ENCODE measurements around the gene PSMB7. TPM values are rescaled to one million over a fixed set of nuclear protein-coding genes. Genes with fewer than 3 reads are reported as not detected.

Gene PSMB7
- total RNA-seq, 1 donor from 2014 or later, result 181 TPM

- DNase-seq (ENCODE audit: low spot score in 2 of 2) (no peak), FAIRE-seq (no peak)
Observed at GRCh38 chr9:124386201-124386600, 29.0 kb downstream of the PSMB7 start.

GRCh38 chr9:124385623-124386022 lies 29.6 kb downstream of the PSMB7 start:
- no peak for FAIRE-seq
- no peak for DNase-seq (ENCODE audit: low spot score in 2 of 2)

GRCh38 chr9:124384846-124385245 lies 30.4 kb downstream of the PSMB7 start:
- FAIRE-seq (no peak), DNase-seq (ENCODE audit: low spot score in 2 of 2) (no peak)

DNA sequence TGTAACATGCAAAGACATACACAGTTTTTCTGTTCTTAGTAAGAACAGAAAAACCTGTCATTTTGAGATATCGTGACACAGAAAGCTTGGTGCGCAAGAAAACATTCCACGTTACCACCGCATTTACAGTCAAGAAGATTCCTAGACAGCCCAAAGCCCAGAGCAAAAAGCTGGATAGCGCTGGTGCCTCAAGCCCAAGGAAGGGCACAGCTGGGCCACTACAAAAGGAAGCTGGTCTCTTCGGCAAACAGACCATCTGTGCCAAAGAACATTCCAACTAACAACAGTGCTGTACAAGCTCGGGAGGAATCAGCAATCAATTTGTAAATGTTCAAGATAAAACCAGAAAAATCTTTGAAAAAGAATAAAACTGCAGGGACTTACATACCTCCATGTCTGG lies 31.0 kb downstream of the PSMB7 start:
- no peak for DNase-seq (ENCODE audit: low spot score in 2 of 2)
- no peak for FAIRE-seq

- DNase-seq (ENCODE audit: low spot score in 2 of 2) (no peak), FAIRE-seq (no peak)
Observed at GRCh38 chr9:124381170-124381945, 33.9 kb downstream of the PSMB7 start.

DNA sequence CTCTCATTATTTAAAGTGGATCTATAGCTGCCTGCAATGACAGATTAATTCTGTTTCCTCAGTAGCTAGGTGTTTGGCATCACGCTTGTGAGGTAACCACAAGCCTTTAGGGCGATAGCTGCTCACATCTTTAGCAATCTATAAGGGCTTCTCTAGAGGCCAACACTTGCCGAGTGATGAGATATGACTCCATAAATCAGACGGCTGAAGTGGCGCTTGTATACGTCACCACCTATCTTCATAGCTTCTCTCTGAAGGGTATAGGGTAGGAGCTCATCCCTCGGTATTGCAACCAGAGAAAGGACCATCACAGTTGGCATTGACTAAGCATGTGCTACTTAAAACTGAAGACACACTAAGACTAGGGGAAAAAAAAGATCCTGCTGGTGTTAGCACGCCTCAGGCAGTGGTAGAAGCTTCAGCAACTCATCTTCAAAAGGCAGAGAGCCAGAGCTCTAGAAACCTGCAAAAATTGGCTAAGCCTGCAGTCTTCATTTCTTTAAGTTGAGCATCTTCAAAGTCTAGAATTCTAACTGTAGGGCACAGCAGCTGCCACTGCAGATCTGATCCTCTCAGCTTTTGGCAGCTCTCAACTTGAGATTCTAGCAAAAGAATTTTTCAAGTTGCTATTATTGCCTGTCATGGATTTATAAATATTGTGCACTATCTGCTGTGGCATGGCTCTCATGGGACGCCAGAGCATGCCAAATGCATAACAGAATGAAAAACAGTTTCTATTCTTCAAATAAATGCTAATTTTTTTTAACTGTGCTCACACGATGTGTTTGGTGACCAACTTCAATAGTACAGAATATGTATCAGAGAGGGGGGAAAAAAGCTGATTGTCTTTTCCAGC lies 37.5 kb downstream of the PSMB7 start:
- FAIRE-seq (no peak), DNase-seq (ENCODE audit: low spot score in 2 of 2) (no peak)

DNA sequence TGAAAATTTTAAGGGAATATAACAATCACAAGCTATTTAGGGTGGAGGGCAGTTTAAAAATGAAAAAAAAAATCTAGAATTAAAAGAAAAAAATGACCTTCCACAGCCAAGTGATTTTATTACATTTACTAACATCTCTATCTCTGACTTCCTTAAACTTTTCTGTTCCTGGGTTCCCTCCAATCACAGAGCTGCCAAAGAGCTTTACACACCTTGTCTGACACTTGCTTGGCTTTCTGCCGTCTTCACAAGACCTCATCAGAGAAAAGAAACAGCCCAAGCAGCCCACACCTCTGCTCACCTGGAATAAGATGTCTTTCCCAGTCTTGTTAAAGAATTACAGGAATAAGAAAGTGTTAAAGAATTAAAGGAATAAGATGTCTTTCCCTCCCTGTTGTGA lies 38.9 kb downstream of the PSMB7 start:
- FAIRE-seq, result no peak
- no peak for DNase-seq (ENCODE audit: low spot score in 2 of 2)

DNA sequence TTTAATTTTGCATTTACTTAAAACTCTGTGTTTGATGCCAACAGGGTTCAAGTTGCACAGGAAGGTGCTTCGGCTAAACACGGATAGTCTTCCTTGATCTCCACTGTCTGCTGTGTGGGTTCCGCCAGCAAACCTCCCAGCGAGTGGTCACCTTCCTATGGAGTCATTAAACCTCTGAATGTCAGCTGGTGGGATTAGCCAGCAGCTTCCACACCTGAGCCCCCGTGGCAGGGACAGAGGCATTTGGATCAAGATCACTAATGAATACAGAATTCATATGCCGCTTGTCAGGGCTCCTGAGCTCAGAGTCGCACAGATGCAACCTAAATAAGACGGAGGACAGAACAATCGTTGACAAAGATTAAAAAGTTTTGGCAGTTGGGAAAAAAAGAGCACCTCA lies 39.5 kb downstream of the PSMB7 start:
- DNase-seq (ENCODE audit: low spot score in 2 of 2) (no peak), FAIRE-seq (no peak)

GRCh38 chr9:124373851-124374250 lies 41.4 kb downstream of the PSMB7 start:
- FAIRE-seq (no peak), DNase-seq (ENCODE audit: low spot score in 2 of 2) (no peak)

DNA sequence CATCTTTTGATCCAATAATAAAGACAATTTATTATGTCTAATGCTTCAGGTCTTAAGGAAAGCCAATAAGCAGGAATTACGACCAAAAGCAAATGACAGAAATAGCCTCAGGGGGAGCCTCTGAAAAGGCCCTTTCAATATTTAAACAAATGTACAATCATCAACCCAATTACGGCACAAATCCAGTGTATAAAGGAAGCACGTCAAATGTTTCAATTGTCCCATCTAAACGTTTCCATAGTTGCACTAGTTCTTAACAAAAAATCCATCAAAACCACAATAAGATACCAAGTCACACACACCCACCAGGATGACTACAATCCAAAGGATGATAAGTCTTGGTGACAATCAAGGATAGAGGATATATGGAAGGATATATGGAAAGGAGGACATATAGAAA lies 41.9 kb downstream of the PSMB7 start:
- DNase-seq (ENCODE audit: low spot score in 2 of 2) (no peak), FAIRE-seq (no peak)

GRCh38 chr9:124372038-124372437 lies 43.2 kb downstream of the PSMB7 start:
- FAIRE-seq (no peak), DNase-seq (ENCODE audit: low spot score in 2 of 2) (no peak)

DNA sequence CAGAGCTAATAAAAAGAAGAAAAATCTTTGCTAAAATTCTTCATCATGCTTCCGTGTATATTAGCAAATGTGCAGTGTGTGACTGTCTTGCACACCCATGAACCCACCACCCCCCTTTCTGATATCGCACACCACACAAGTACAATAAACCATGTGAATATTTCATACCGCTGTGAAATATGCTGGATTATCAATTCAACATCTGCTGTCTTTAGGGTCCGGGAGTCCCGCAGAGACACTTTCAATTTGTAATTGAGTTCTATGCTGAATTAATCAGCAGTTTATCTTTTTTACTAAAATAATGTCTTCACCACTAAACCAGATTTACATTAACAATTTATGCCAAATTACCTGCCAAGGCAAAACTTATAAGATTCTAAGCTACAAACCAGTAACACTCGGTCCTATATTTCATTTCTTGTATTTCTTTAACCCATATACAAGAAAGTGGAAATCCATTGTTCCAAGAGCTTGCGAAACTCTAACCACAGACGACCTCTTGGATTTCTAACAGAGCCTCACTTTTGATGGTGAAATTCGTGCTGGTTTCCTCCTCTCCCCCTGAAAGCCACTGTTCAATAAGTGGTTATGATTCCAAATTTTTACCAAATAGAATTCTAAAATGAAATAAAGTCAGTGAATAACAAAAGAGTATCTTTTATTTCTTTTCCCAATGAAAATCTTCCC lies 44.2 kb downstream of the PSMB7 start:
- no peak for FAIRE-seq
- no peak for DNase-seq (ENCODE audit: low spot score in 2 of 2)

DNA sequence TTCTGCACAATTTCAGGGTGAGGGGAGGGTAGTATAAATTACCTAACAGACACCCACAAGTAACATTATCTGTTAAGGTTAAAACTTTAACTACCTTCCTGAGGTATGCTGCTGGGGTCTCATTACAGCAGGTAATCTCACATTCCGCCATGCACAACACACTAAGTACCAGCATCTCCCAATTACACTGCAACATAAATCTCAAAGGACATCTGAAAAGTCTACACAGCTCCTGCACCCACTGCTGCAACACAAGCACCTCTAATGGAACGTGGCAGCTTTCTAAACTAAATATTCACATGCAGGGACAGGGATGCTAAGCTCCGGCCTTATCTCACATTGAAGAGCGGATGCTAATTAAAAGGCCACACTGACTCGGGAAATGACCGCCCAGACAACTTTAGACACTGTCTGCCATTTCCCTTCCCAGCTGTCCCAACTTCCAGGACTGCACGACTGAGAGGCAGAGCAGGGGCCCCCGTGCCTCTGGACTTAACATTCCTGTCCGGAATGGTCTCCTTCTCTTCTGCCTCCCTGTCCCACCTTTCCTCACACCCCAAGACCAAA lies 45.9 kb downstream of the PSMB7 start:
- FAIRE-seq (no peak), DNase-seq (ENCODE audit: low spot score in 2 of 2) (no peak)

GRCh38 chr9:124368692-124369091 lies 46.5 kb downstream of the PSMB7 start:
- no peak for DNase-seq (ENCODE audit: low spot score in 2 of 2)
- no peak for FAIRE-seq

- FAIRE-seq, result no peak
- DNase-seq (ENCODE audit: low spot score in 2 of 2), result no peak
Observed at GRCh38 chr9:124366476-124367220, 48.6 kb downstream of the PSMB7 start.

DNA sequence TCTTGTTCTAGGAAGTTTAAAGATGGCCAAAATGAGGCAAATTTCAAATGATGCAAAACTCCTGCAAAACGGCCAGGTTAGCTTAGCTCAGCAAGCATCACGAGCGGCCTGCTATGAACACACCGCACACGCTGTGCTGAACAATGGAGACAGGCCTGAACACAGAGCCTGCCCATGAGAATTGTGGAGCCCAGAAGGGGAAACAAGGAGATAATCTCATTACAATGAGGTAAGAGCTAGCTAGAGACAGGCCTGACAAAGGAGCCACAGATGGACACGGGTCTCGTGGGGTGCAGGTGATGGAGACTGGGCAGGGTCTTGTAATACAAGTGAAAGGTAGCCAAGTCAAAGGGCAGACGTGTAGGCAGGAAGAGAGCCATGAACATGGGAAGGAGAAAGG lies 50.2 kb downstream of the PSMB7 start:
- DNase-seq (ENCODE audit: low spot score in 2 of 2), result no peak
- FAIRE-seq, result no peak

GRCh38 chr9:124364141-124364540 lies 51.1 kb downstream of the PSMB7 start:
- no peak for FAIRE-seq

GRCh38 chr9:124363326-124364096 lies 51.7 kb downstream of the PSMB7 start:
- DNase-seq (ENCODE audit: low spot score in 2 of 2), result no peak
- FAIRE-seq, result no peak

More at GRCh38 chr9:124364141-124364540, 51.1 kb downstream of the PSMB7 start:
- DNase-seq (ENCODE audit: low spot score in 2 of 2), result no peak

GRCh38 chr9:124361128-124361527 lies 54.1 kb downstream of the PSMB7 start:
- FAIRE-seq (no peak), DNase-seq (ENCODE audit: low spot score in 2 of 2) (no peak)

Data from frontal cortex (tissue), 4 donors.